HFF-Myc (cell line): ENCODE data around the gene EXOSC3.
"Not testable (repeated sequence)": the region's sequence is repeated elsewhere in the genome, so short reads cannot be mapped to it uniquely, and the experiment has no call there.

Source experiments
- DNase-seq: peaks from one replicate; pipeline ENCODE4 v3.0.0-alpha.2; 2011; ENCODE audit warnings: low read depth; ENCODE audit errors: extremely low read depth
- H3K4me3 ChIP-seq: replicated peaks from 2 replicates; pipeline ENCODE4 v1.5.1; 2011; ENCODE audit warnings: low read depth, mild to moderate bottlenecking, control low read depth, low read length
- CTCF ChIP-seq: IDR thresholded peaks from 2 replicates; pipeline ENCODE4 v1.5.1; 2012; ENCODE audit warnings: mild to moderate bottlenecking, low read depth, low read length, control low read depth; ENCODE audit errors: missing control alignments

The EXOSC3 gene

GRCh38 chr9:37784616-37785483 lies at the start of gene EXOSC3:
Gene EXOSC3, minus strand, starts transcription at chr9:37785064. Its CDS starts 20 bp downstream, at chr9:37785044.
- H3K4me3 ChIP-seq, result peak within 1 kb of the TSS; percentile 83
- peak; percentile 67 for DNase-seq

DNA sequence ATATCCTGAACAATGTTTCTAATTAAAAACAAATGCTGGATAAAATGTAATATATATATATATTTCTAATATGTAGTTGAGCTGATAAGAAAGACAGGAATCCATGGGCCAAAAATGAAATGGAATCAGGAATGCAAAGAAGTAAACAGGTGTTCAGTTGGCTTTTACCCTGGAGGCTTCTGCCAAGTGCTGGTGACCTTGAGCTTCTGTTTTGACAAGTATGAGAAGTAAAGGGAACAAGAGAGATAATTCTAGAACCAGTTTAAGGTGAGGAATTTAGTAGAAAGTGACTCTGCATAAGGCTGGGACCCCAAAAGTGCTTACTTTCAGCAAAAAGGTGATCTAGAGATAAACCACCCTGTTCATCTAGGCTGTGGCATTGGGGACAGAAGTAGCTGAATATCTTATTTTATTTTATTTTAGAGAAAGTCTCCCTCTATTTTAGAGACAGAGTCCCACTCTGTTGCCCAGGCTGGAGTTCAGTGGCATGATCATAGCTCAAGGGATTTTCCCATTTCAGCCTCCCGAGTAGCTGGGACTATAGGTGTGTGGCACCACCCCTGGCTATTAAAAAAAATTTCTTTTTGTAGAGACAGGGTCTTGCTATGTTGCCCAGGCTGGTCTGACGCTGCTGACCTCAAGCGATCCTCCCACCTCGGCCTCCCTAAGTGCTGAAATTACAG lies 42.8 kb upstream of the EXOSC3 start:
- no peak for TF ChIP-seq CTCF
- no peak overlapping the region for H3K4me3 ChIP-seq

More at GRCh38 chr9:37784616-37785483, at the start of gene EXOSC3:
- no peak for TF ChIP-seq CTCF

DNA sequence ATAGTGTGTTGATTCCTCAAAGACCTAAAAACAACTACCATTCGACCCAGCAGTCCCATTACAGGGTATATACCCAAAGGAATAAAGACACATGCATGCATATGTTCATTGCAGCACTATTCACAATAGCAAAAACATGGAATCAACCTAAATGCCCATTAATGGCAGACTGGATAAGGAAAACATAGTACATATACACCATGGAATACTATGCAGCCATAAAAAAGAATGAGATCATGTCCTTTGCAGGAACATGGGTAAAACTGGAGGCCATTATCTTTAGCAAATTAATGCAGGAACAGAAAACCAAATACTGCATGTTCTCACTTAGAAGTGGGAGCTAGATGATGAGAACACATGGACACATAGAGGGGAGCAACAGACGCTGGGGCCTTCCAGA lies 40.3 kb upstream of the EXOSC3 start:
- not testable (repeated sequence) for DNase-seq, H3K4me3 ChIP-seq

More for the DNA sequence above, 42.8 kb upstream of the EXOSC3 start:
- no peak for DNase-seq

DNA sequence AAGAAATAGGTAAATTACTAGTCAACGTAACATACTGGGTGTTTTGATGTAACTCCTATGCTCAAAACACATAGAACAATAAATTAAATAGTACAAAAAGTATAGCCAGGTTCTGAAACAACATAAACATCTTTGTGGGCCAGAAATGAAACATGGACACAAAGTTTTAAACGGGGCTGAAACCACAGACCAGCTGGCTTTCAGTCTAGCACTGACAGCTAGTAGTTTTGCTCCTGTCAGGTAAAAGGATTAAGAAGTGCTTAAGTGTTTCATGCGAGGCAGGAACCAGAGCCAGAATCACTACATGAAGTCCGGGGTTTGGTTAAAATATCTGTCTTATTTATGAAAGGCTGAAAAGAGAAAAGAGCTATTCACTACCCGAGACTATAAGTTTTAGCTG lies 35.3 kb upstream of the EXOSC3 start:
- no peak for TF ChIP-seq CTCF
- H3K4me3 ChIP-seq, result no peak overlapping the region
- no peak for DNase-seq

GRCh38 chr9:37818849-37819248 lies 34.0 kb upstream of the EXOSC3 start:
- DNase-seq, result no peak
- TF ChIP-seq CTCF, result no peak
- H3K4me3 ChIP-seq, result no peak overlapping the region

GRCh38 chr9:37812773-37813379 lies 28.0 kb upstream of the EXOSC3 start:
- DNase-seq, result no peak
- H3K4me3 ChIP-seq, result no peak overlapping the region
- no peak for TF ChIP-seq CTCF
